NCI-H187 (cell line): Measurements from ENCODE around the gene FGF5.
"Not testable (repeated sequence)": the region's sequence is repeated elsewhere in the genome, so short reads cannot be mapped to it uniquely, and the experiment has no call there.

Source experiments
- DNase-seq, 2 experiments: peaks; one replicate each; lab custom pipeline; 2025; lab: John Stamatoyannopoulos, UW

FGF5 gene

GRCh38 chr4:80295336-80295735 lies 28.9 kb downstream of the FGF5 start:
- DNase-seq, result no peak

- no peak for DNase-seq
These were observed 29.4 kb downstream of the FGF5 start for GRCh38 chr4:80295826-80296225.

- DNase-seq, result no peak
These were observed 35.4 kb downstream of the FGF5 start for GRCh38 chr4:80301884-80302283.

GRCh38 chr4:80302616-80303223 lies 36.3 kb downstream of the FGF5 start:
- no peak for DNase-seq

GRCh38 chr4:80305466-80305865 lies 39.0 kb downstream of the FGF5 start:
- DNase-seq, result no peak

GRCh38 chr4:80306260-80306659 lies 39.8 kb downstream of the FGF5 start:
- DNase-seq, result no peak

GRCh38 chr4:80307183-80307735 lies 40.8 kb downstream of the FGF5 start:
- DNase-seq, result peak; percentile 84 to 90

GRCh38 chr4:80307774-80308465 lies 41.5 kb downstream of the FGF5 start:
- DNase-seq, result peak in 1 of 2 experiments; percentile 60

GRCh38 chr4:80308466-80308822 lies 42.0 kb downstream of the FGF5 start:
- DNase-seq, result no peak

- DNase-seq, result no peak
These were observed 43.0 kb downstream of the FGF5 start for GRCh38 chr4:80309294-80310004.

- DNase-seq, result no peak
These were observed 44.7 kb downstream of the FGF5 start for GRCh38 chr4:80311130-80311529.

GRCh38 chr4:80312124-80312523 lies 45.7 kb downstream of the FGF5 start:
- no peak for DNase-seq

- DNase-seq, result no peak
These were observed 47.2 kb downstream of the FGF5 start for GRCh38 chr4:80313627-80314026.

GRCh38 chr4:80315848-80316247 lies 49.4 kb downstream of the FGF5 start:
- DNase-seq, result not testable (repeated sequence)

GRCh38 chr4:80321341-80321740 lies 54.9 kb downstream of the FGF5 start:
- no peak for DNase-seq

- no peak for DNase-seq
These were observed 55.3 kb downstream of the FGF5 start for GRCh38 chr4:80321776-80322175.

GRCh38 chr4:80322716-80323115 lies 56.3 kb downstream of the FGF5 start:
- DNase-seq, result no peak

GRCh38 chr4:80324171-80324570 lies 57.7 kb downstream of the FGF5 start:
- DNase-seq, result no peak

GRCh38 chr4:80331693-80332092 lies 65.2 kb downstream of the FGF5 start:
- DNase-seq, result no peak

- DNase-seq, result no peak
These were observed 66.7 kb downstream of the FGF5 start for GRCh38 chr4:80333121-80333520.

GRCh38 chr4:80334568-80334967 lies 68.1 kb downstream of the FGF5 start:
- no peak for DNase-seq

- DNase-seq, result no peak
These were observed 68.7 kb downstream of the FGF5 start for GRCh38 chr4:80335226-80335553.
